Keratinocyte (primary cell): Measurements from ENCODE around the gene CEP120.
"Not testable (repeated sequence)": the region's sequence is repeated elsewhere in the genome, so short reads cannot be mapped to it uniquely, and the experiment has no call there.

Experiments
- CTCF ChIP-seq, 3 experiments: IDR thresholded peaks in 1 of 3; conservative IDR thresholded peaks in 1 of 3; optimal IDR thresholded peaks in 1 of 3; 2 replicates in 2 of 3; 3 replicates in 1 of 3; pipeline versions ENCODE3 to v1.5.1; 2011; ENCODE audit warnings: low read length in 3 of 3, mild to moderate bottlenecking in 3 of 3, moderate library complexity in 2 of 3, control low read depth in 1 of 3, inconsistent platforms in 1 of 3; ENCODE audit not compliant: insufficient read depth in 2 of 3; ENCODE audit errors: extremely low read depth in 1 of 3
- EZH2 ChIP-seq: IDR thresholded peaks from one replicate; pipeline ENCODE4 v1.6.1; 2012; ENCODE audit warnings: inconsistent platforms, mild to moderate bottlenecking, low read length, moderate library complexity

DNA sequence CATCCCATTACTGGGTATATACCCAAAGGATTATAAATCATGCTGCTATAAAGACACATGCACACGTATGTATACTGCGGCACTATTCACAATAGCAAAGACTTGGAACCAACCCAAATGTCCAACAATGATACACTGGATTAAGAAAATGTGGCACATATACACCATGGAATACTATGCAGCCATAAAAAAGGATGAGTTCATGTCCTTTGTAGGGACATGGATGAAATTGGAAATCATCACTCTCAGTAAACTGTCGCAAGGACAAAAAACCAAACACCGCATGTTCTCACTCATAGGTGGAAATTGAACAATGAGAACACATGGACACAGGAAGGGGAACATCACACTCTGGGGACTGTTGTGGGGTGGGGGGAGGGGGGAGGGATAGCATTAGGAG, 35.8 kb upstream of the CEP120 start:
- TF ChIP-seq CTCF (optimal IDR thresholded peaks at IDR 0.05 in 1 of 3, IDR thresholded peaks at IDR 0.05 in 1 of 3, conservative IDR thresholded peaks at IDR 0.05 in 1 of 3; ENCODE audit: extremely low read depth in 1 of 3, insufficient read depth in 2 of 3, low read length in 3 of 3); EZH2: not testable (repeated sequence)
